Measurements from ENCODE around the gene TLR2.

GRCh38 chr4:153725136-153725830 lies 41.2 kb downstream of the TLR2 start:
- TF ChIP-seq CTCF (IDR thresholded peaks at IDR 0.05; ENCODE audit: borderline replicate concordance, extremely low read depth, low read length, poor library complexity, severe bottlenecking) (no peak), EZH2 (IDR thresholded peaks at IDR 0.05; ENCODE audit: borderline replicate concordance, low read depth, low read length, severe bottlenecking) (no peak)
